ENCODE results near the gene SRP68.

The SRP68 gene

DNA sequence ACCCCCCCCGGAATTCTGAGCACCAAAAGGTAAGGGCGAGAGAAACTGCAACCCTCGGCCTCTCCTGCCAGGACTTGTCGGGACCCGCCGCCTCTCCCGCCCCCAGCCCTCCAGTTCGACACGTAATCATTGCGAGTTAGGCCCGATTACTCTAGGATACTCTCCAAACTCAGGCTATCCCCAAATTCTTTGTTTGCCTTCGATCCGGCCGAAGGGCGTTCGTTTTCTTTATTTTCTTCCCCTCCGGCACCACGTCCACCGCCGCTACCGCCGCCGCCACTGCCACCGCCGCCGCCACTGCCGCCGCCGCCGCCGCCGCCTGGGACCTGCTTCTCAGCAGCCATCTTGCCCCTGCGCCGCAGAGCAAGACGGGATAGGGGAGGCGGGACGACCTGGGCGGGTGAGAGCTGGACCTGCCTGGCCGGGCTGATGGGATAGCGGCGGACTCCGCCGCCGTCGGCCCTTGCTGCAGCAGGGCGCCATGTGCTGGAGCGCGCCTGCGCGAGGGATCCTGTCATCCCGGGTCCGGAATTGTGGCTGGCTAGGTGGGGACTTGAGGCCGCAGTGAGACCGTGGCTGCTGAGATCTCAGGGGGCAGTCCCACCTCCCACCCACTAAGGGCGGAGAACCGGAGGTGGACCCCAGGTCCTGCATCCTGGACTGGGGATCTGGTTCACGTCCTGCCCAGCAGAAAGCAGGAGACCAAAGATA, at the start of gene SRP68:
Gene SRP68 (minus strand): TSS at position 370 of the 711 bp plus-strand sequence. CDS start 26 bp downstream, at position 344.
- peak; percentile 84 for DNase-seq

DNA sequence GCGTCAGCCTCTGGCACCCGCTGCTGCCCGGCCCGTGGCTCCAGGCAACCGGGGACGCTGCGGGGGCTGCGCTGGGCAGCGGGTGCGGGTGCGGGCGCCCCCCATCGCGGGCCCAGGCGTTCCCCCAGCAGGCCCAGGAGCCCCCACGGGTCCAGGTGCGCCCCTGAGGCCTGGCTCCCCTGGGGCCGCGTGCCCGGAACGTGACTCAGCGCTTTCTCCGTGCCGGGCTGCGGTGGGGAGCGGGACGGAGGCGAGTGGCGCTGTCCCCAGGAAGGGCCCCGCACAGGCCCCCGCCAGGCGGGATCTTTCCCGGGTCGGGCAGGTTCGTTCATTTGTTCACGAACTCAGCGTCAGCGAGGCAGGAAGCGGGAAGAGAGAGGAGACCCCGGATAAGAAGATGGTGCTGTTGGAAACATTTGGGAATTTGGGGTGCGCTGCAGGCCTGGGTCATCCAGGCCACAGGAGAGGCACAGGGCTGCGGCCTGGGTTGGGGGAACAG, 49.7 kb upstream of the SRP68 start:
- DNase-seq = no peak

DNA sequence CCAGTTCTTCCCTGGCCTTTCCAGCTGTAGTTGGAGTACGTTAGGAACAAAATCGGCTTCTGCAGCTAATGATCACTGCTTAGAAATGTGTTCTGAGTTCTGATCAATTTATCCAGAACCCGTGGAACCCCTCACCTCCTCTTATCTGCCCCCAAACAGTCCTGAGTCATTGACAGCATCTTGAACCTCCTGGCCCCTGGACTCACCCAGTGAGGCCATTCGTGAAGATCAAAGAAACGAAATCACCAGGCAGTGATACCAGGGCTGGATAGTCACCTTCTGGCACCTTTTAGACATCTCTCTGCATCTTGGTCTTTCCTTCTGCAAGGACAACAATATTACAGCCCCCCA, 48.3 kb upstream of the SRP68 start:
- DNase-seq = no peak

DNA sequence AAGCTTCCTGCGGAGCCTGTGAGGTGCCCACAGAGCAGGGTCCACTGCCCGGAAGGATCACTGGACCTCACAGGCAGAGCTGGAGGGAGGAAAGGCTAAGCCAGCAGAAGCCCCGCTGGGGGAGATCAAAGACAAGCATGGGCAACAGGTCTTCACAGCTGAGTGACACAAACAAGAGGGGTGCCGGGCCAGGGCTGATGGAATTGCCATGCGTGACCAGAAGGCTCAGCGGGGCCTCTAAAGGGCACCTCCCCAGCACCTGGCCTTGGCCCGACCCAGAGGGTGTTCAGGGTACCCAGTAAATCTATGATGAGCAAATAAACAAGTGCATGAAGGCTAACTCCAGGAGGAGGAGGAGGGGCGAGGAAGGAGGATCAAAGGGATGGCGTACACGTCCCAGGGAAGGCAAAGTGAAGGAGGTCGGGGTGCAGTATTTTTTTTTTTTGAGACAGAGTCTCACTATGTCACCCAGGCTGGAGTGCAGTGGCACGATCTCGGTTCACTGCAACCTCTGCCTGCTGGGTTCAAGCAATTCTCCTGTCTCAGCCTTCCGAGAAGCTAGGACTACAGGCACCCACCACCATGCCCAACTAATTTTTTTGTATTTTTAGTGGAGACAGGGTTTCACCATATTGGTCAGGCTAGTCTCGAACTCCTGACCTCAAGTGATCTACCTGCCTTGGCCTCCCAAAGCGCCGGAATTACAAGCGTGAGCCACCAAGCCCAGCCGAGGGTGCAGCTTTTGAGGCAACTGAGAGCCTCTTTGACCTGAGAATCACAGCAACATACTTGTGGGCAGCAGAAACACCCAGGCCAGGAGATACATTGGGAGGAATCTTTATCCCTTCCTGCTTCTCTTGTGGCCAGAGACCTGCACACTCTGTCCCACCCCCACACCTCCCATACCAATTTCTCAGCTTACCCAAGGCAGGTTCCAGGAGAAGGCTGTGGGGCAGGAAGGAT, 47.4 kb upstream of the SRP68 start:
- DNase-seq = no peak

DNA sequence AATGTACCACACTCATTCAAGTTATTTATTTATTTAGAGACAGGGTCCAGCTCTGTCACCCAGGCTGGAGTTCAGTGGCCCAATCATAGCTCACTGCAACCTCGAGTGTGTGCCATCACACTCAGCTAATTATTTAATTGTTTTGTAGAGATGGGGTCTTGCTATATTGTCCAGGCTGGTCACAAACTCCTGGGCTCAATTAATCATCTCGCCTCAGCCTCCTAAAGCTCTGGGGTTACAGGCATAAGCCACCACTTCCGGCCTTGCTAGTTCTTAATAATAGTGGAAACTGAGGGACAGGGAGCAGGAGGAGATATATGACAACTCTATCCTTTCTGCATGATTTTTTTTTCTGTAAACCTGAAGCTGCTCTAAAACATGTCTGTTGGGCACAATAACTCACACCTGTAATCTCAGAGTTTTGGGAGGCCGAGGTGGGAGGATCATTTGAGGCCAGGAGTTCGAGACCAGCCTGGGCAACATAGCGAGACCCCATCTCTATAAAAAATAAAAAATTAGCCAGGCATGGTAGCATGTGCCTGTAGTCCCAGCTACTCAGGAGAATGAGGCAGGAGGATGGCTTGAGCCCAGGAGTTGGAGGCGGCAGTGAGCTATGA, 42.9 kb upstream of the SRP68 start:
- DNase-seq = no peak

DNA sequence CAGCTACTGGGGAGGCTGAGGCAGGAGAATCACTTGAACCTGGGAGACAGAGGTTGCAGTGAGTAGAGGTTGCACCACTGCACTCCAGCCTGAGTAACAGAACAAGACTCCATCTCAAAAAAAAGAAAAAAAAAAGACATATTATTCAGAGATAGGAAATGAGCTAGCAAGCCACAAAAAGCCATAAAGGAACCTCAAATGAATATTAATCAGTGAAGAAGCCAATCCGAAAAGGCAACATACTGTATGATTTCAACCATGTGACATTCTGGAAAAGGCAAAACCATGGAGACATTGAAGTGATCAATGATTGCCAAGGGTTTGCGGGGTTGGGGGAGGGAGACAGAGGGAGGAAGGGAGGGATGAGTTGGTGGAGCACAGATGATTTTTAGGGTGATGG, 39.6 kb upstream of the SRP68 start:
- DNase-seq = no peak

DNA sequence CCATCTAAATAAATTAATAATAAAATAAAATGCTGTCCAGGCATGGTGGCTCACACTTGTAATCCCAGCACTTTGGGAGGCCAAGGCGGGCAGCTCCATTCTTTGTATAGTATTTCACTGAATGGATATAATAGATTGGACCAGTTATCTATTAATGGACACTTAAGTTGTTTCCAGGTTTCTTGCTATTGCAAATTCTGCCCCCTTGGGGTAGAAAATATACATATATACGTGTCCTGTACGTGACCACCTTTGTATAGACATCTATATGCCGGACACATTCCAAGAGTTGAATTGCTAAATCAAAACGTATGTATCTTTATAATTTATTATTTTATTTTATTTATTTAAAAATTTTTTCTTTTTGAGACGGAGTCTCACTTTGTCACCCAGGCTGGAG, 35.2 kb upstream of the SRP68 start:
- DNase-seq = no peak

DNA sequence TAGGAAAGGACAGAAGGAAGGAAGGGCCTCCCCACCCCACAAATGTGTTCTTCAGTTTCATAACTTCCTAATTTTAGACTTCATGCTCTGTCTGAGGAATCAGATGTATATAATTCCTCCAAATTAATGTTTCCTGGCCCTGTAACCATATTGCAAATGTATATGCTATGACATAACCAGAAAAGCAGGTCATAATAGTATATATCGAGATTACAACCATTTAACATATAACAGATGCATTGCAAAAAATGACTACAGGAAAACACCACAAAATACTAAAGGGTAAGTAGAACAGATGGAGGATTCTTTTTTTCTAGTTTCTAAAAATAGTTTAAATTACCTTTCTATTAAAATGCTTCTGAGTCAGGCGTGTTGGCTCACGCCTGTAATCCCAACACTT, 34.4 kb upstream of the SRP68 start:
- DNase-seq = no peak

DNA sequence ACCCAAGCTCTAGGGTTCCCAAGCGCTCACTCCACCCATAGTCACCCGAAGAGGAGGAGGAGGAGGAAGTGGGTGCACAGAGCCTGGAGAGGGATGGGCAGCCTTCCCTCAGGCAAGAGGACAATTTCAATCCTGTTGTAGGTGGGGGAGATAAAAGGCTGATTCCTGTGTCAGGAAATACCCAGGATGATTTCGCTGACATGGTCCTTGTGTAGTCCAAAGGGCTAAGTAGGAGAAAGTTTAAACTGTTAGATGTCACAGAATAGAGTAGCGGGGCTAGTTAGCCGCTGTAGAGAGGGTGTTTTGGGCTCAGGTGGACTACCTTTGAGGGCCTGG, 32.5 kb upstream of the SRP68 start:
- DNase-seq = no peak

DNA sequence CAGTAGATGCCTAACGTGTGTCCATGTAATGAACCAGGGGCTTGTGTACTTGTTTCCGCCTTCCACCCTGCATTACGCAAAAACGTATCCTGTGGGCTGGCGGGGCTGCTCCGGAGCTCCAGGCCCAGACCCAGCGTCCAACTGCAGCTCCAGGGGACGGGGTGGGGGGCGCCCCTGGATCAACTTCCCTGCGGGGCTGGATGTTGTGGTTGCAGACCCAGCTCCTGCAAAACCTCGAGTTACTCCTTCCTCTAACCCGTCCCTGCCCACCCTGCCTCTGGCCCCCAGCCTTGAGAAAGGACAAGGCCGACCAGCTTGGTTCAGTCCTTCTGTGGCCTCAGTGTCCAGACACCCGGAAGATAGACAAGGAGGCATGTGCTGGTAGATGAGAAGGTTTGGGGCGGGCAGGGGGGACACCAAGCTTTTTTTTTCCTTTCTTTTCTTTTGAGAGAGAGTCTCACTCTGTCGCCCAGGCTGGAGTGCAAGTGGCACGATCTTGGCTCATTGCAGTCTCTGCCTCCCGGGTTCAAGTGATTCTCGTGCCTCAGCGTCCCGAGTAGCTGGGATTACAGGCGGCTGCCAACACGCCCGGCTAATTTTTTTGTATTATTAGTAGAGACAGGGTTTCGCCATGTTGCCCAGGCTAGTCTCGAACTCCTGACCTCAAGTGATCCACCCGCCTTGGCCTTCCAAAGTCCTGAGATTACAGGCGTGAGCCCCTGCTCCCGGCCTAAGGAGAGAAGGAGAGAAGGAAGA, 32.0 kb upstream of the SRP68 start:
- no peak for DNase-seq

DNA sequence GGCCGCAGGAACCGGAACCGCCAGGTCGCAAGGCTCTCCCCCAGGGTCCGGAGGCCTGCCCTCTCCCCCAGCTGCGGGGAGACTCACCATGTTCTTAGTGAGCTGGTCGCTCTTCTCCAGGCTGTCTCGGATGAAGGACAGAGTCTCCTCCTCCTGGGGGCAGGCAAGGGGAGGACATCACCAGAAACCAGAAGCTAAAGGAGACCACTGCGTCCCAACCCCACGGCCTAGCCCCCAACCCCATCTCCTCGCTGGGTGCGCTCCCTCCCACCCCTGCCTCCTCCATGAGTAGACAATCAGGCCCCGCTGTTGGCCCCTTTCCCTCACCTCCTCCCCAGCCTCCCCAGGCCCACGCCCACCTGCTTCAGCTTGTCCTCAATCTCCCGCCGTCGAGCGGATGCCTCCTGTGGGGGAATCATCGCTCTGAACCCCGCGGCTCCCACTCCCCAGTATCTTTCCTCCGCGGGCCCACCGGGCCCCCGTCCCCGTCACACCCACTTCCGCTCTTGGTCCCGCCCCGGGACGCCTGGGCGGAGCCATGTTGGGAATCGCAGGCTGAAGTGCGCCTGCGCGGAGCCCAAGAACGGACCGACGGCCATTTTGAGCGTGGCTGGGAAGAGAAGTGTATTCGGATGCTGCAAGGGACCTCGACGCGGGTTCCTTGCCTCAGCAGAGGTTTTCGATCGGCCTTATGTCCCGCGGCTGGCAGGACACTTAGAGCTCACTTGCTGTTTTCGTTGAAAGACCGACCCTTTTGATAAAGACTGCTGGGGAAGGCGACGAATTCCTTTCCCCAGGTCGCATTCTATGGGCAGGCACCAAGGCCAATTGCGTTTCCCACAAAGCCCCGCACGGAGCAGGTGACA, 31.2 kb upstream of the SRP68 start, which contains the start of gene EXOC7:
Gene EXOC7 (minus strand): TSS at position 514 of the 866 bp plus-strand sequence. CDS start 95 bp downstream, at position 419.
- peak; percentile 92 for DNase-seq

DNA sequence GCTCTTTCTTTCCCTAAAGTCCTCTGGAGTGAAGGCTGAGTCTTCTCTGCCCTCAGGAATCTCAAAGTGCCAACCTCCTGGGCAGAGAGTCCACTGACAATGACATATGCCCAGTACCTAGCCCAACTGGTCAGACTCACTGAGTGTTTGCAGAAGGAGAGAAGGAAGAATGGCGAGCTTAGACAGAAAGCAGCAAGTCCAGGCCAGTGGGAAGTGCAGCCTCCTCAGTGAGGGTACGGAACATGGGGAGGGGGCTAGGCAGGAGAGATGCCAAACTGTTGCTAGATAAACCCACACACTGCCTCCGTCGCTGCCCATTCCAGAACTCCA, 30.6 kb upstream of the SRP68 start:
- no peak for DNase-seq

DNA sequence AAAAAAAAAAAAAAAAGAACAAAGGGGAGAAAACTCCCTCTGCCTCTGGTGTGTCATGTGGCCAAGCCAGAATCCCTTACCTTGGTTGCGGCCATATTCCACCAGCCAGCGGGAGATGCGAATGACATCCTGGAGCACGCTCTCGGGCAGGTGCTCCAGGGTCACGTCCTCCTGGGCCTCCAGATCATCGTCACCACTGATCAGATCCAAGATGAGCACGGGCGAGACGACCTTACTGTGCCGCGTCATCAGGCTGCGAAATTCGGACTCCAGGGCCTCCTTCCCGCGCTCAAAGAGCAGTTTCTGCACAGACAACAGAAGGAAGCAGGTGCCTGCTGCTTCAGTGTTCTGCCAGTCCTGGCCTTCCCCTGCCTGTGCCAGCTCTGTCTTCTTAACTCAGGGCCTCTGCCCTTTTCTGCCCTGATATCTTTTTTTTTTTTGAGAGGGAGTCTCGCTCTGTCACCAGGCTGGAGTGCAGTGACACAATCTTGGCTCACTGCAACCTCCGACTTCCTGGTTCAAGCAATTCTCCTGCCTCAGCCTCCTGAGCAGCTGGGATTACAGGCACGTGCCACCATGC, 25.5 kb upstream of the SRP68 start:
- no peak for DNase-seq

DNA sequence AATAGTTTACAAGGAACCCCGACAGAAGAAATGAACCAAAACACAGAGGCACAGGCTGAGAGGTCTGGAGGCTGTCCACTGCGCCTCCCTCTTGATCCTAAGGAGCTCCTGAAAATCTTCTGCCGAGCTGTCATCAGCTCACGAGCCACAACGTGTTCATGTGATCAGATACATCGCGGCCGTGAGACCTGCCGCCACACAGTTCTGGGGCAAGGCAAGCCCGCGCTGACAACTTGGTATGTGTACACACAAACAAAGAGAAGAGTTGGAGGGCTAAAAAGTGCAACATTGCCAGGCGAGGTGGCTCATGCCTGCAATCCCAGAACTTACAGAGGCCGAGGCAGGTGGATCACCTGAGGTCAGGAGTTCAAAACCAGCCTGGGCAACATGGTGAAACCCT, 23.6 kb upstream of the SRP68 start:
- DNase-seq = no peak

DNA sequence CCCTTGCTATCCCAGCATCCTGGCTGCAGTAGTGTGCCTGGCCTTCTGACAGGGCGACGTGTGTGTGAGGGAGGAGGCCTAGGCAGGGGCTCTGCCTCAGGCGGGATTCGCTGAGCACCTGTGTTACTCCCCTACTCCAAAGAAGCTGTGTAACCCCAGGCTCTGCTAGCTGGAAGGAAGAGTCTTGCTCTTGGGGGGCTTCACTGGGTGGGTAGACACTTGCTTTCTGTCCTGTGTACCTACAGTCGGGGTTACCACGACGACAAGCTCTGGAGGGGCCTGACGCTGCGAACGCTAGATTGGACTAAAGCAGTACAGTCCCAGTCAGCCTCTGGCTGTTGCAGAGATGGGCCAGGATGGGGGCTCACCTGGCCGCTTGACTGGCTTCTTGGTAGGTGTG, 21.7 kb upstream of the SRP68 start:
- DNase-seq = no peak

DNA sequence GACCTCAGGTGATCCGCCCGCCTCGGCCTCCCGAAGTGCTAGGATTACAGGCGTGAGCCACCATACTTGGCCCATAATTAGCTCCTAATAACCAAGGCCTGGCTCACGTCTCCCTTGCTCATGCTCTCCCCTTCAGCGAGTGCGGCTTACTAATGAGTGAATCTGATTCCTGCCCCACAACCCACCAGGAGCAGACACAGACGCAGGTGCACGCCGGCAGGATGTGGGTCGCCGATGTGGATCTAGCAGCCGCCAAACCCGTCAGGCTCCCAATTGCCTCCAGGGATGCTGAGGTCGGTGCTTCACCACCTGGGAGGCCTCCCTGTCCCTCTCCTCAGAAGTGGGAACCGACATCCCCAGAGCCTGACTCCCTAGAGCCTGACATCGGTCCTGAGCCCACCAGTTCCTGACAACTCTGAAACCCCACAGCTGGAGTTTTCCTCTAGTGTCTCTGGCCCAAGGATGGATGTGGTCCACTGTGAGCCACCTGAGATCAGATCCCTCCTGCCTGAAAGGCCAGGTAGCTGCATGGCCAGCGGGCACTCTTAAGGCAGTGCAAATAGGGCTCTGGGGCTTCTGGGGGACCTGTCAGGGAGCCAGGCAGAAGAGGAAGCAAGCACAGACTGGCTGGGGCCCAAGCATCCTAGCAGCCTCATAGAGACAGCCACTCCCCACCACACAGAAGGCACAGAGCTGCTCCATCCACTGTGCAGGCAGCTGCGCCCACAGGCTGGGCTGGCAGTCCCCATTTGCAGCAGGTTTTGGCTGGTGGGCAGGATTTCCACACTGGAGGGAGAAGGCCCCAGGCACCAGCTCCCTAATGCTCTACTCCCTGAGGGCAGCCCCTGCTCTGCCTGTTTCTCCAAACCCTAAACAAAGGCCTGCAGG, 20.5 kb upstream of the SRP68 start:
- no peak for DNase-seq

DNA sequence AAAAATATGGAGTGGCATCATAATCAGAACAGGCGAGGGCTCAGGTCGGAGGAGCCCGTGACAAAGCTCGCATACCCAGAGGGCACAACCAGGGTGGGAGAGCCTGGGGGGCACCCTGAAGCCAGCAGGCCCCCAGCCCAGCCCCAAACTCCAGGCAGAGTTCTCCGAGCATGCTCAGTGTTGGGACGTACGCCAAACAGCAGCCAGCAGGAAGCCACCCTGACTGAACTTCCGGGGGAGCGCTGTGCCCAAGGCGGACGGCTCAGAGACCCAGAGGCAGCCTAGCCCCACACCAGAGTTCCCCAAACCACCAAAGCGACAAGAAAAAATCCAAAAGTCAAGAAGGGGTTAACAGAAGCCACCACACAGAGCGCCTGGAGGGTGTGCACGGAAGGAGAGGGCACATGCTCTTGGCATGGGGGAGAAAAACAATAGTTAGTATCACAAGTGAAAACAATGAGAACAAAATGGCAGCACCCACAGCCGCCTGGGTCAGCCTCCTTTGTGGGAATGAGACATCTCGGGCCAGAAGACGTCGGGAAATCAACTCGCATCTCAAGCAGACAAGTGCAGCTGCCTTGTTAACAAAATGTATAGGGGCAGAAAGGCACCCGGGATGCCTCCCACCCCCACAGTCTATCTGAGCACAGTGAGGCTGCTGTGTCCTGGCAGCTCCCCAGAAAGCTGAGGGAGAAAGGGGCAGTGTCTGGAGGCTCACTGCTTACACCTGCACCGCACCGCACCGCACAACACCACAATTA, 19.4 kb upstream of the SRP68 start:
- DNase-seq = no peak

DNA sequence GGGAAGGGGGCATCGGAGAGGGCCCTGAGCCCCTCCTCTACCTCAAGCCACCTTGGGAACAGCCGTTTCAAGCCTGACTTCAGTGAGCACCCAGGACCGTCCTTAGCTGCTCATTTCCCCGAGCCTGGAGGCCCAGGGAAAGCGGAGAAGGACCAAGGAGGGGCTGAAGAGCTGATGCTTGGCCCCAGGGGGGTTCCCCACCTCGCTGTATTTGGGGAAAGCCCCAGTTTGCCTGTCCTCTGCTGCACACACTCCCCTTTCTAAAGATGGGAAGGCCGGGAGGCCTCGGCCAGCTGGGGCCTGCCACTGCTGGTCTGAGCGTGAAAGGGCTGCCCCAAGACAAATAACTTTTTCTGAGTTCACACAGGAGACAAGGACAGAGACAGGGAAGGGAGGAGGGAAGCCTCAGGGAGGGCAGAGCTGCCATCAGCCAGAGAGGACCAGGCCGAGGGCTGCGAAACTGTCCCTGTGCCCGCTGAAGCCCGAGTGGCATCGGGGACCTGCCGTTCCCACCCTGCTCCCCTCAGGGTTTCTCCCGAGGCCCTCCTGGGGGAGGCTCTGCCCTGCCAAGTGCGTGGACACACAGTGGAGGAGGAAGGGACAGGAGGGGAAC, 18.3 kb upstream of the SRP68 start:
- DNase-seq = no peak
